ENCODE data around the gene ZFAND2B. TPM values are rescaled to one million over a fixed set of nuclear protein-coding genes. Genes with fewer than 3 reads are reported as not detected.
"Not testable (repeated sequence)": the region's sequence is repeated elsewhere in the genome, so short reads cannot be mapped to it uniquely, and the experiment has no call there.

Gene ZFAND2B
- total and polyA plus RNA-seq, 9 donors = 18.8 to 31.9 (median 22.9) TPM

- Histone ChIP-seq H3K36me3 (ENCODE audit: control insufficient read depth, insufficient read depth, low read length) (peaks cover 29% of the 10 kb centered on the region), H3K27ac (ENCODE audit: low read length) (peak overlapping the region; percentile 84), H3K9me3 (replicated peaks; ENCODE audit: control insufficient read depth, low read depth, low read length) (no peaks in the 10 kb centered on the region), H3K4me1 (ENCODE audit: control insufficient read depth, insufficient read depth, low read length) (peaks cover 48% of the 10 kb centered on the region), H3K4me3 (ENCODE audit: low read length) (no peak overlapping the region), H3K27me3 (ENCODE audit: control insufficient read depth, insufficient read depth, low read length) (peaks cover 48% of the 10 kb centered on the region)
- no peak for DNase-seq
- WGBS (ENCODE audit: insufficient coverage) = 85% methylated on average over 2 of the region's 6 CpGs
Observed at GRCh38 chr2:219251656-219252055, 45.1 kb downstream of the ZFAND2B start.

- no peak for DNase-seq
- Histone ChIP-seq H3K36me3 (ENCODE audit: control insufficient read depth, insufficient read depth, low read length) (peaks cover 29% of the 10 kb centered on the region), H3K4me1 (ENCODE audit: control insufficient read depth, insufficient read depth, low read length) (peaks cover 48% of the 10 kb centered on the region)
Observed at GRCh38 chr2:219252084-219252483, 45.5 kb downstream of the ZFAND2B start.

GRCh38 chr2:219252570-219252899 lies 46.0 kb downstream of the ZFAND2B start:
- Histone ChIP-seq H3K27me3 (ENCODE audit: control insufficient read depth, insufficient read depth, low read length) (peaks cover 53% of the 10 kb centered on the region), H3K27ac (ENCODE audit: low read length) (peak overlapping the region; percentile 84), H3K36me3 (ENCODE audit: control insufficient read depth, insufficient read depth, low read length) (peaks cover 26% of the 10 kb centered on the region), H3K4me1 (ENCODE audit: control insufficient read depth, insufficient read depth, low read length) (peaks cover 48% of the 10 kb centered on the region), H3K4me3 (ENCODE audit: low read length) (peak overlapping the region; percentile 60), H3K9me3 (replicated peaks; ENCODE audit: control insufficient read depth, low read depth, low read length) (no peaks in the 10 kb centered on the region)
- WGBS (ENCODE audit: insufficient coverage) = 9% methylated on average over 5 of the region's 9 CpGs
- DNase-seq = no peak

More at GRCh38 chr2:219252084-219252483, 45.5 kb downstream of the ZFAND2B start:
- H3K27me3 ChIP-seq (ENCODE audit: control insufficient read depth, insufficient read depth, low read length) = peaks cover 52% of the 10 kb centered on the region
- H3K4me3 ChIP-seq (ENCODE audit: low read length) = peak overlapping the region; percentile 60
- H3K9me3 ChIP-seq (replicated peaks; ENCODE audit: control insufficient read depth, low read depth, low read length) = no peaks in the 10 kb centered on the region
- peak overlapping the region; percentile 84 for H3K27ac ChIP-seq (ENCODE audit: low read length)
- 20% methylated on average over 1 of the region's 5 CpGs for WGBS (ENCODE audit: insufficient coverage)

- Histone ChIP-seq H3K4me1 (ENCODE audit: control insufficient read depth, insufficient read depth, low read length) (peaks cover 48% of the 10 kb centered on the region), H3K27me3 (ENCODE audit: control insufficient read depth, insufficient read depth, low read length) (peaks cover 56% of the 10 kb centered on the region), H3K9me3 (replicated peaks; ENCODE audit: control insufficient read depth, low read depth, low read length) (no peaks in the 10 kb centered on the region), H3K4me3 (ENCODE audit: low read length) (peak within 1 kb of the TSS; percentile 60), H3K36me3 (ENCODE audit: control insufficient read depth, insufficient read depth, low read length) (peaks cover 20% of the 10 kb centered on the region), H3K27ac (ENCODE audit: low read length) (peak within 1 kb of the TSS; percentile 84)
- DNase-seq = peak; percentile 62
- WGBS (ENCODE audit: insufficient coverage) = under 1% methylated on average over 28 of the region's 49 CpGs
Observed at GRCh38 chr2:219252900-219253752, 46.5 kb downstream of the ZFAND2B start, which contains the start of gene TUBA4B. TUBA4B (plus strand) TSS chr2:219253243; CDS start chr2:219253408, 165 bp downstream.

- Histone ChIP-seq H3K4me3 (ENCODE audit: low read length) (peak within 1 kb of the TSS; percentile 60), H3K27ac (ENCODE audit: low read length) (peak within 1 kb of the TSS; percentile 84)
Observed at GRCh38 chr2:219253753-219254589, 47.4 kb downstream of the ZFAND2B start, which contains the start of gene TUBA4A. TUBA4A (minus strand) TSS chr2:219253918; CDS start chr2:219253858, 60 bp downstream.

GRCh38 chr2:219254590-219255201 lies 48.1 kb downstream of the ZFAND2B start:
- H3K4me3 ChIP-seq (ENCODE audit: low read length) = peak overlapping the region; percentile 60
- H3K4me1 ChIP-seq (ENCODE audit: control insufficient read depth, insufficient read depth, low read length) = peaks cover 43% of the 10 kb centered on the region
- no peak for DNase-seq

More at GRCh38 chr2:219253753-219254589, 47.4 kb downstream of the ZFAND2B start, which contains the start of gene TUBA4A:
- Histone ChIP-seq H3K27me3 (ENCODE audit: control insufficient read depth, insufficient read depth, low read length) (peaks cover 59% of the 10 kb centered on the region), H3K36me3 (ENCODE audit: control insufficient read depth, insufficient read depth, low read length) (peaks cover 16% of the 10 kb centered on the region), H3K9me3 (replicated peaks; ENCODE audit: control insufficient read depth, low read depth, low read length) (no peaks in the 10 kb centered on the region), H3K4me1 (ENCODE audit: control insufficient read depth, insufficient read depth, low read length) (peaks cover 48% of the 10 kb centered on the region)
- WGBS (ENCODE audit: insufficient coverage) = under 1% methylated on average over 75 of the region's 76 CpGs
- DNase-seq = peak; percentile 64

GRCh38 chr2:219258942-219259341 lies 52.4 kb downstream of the ZFAND2B start:
- WGBS (ENCODE audit: insufficient coverage) = 88% methylated on average over 4 of the region's 10 CpGs
- not testable (repeated sequence) for H3K4me1 ChIP-seq (ENCODE audit: control insufficient read depth, insufficient read depth, low read length); DNase-seq

More at GRCh38 chr2:219254590-219255201, 48.1 kb downstream of the ZFAND2B start:
- H3K36me3 ChIP-seq (ENCODE audit: control insufficient read depth, insufficient read depth, low read length) = peaks cover 12% of the 10 kb centered on the region
- H3K9me3 ChIP-seq (replicated peaks; ENCODE audit: control insufficient read depth, low read depth, low read length) = no peaks in the 10 kb centered on the region
- peaks cover 61% of the 10 kb centered on the region for H3K27me3 ChIP-seq (ENCODE audit: control insufficient read depth, insufficient read depth, low read length)
- no peak overlapping the region for H3K27ac ChIP-seq (ENCODE audit: low read length)
- WGBS (ENCODE audit: insufficient coverage) = 17% methylated on average over 9 of the region's 12 CpGs

More at GRCh38 chr2:219258942-219259341, 52.4 kb downstream of the ZFAND2B start:
- not testable (repeated sequence) for H3K27ac ChIP-seq (ENCODE audit: low read length); H3K9me3 ChIP-seq (replicated peaks; ENCODE audit: control insufficient read depth, low read depth, low read length); H3K4me3 ChIP-seq (ENCODE audit: low read length); H3K36me3 ChIP-seq (ENCODE audit: control insufficient read depth, insufficient read depth, low read length)
- peaks cover 38% of the 10 kb centered on the region for H3K27me3 ChIP-seq (ENCODE audit: control insufficient read depth, insufficient read depth, low read length)

Other genes starting within 250 kb of the ZFAND2B start
- gene CDK5R2, start 247.1 kb upstream of the ZFAND2B start, total RNA-seq = 0.04 TPM
- gene CDK5R2, start 247.1 kb upstream of the ZFAND2B start, polyA plus RNA-seq (ENCODE audit: insufficient read depth in 1 of 8, insufficient read length in 8 of 8, low replicate concordance in 1 of 8) = under 1 TPM in 5 of 8 donors, not detected in 3; 0.07 to 0.16 (median 0.08) TPM
- not detected for gene FEV, start 221.6 kb upstream of the ZFAND2B start, total RNA-seq
- under 1 TPM in 5 of 8 donors, not detected in 3; 0.08 to 0.62 (median 0.40) TPM for gene FEV, start 221.6 kb upstream of the ZFAND2B start, polyA plus RNA-seq (ENCODE audit: insufficient read depth in 1 of 8, insufficient read length in 8 of 8, low replicate concordance in 1 of 8)
- gene CRYBA2, start 213.4 kb upstream of the ZFAND2B start, total RNA-seq = not detected
- not detected for gene CRYBA2, start 213.4 kb upstream of the ZFAND2B start, polyA plus RNA-seq (ENCODE audit: insufficient read depth in 1 of 8, insufficient read length in 8 of 8, low replicate concordance in 1 of 8)
- not detected for gene CFAP65, start 165.3 kb upstream of the ZFAND2B start, total RNA-seq
- under 1 TPM in 2 of 8 donors, not detected in 6; 0.05 to 0.54 TPM for gene CFAP65, start 165.3 kb upstream of the ZFAND2B start, polyA plus RNA-seq (ENCODE audit: insufficient read depth in 1 of 8, insufficient read length in 8 of 8, low replicate concordance in 1 of 8)
- 0.04 TPM for gene IHH, start 145.9 kb upstream of the ZFAND2B start, total RNA-seq
- gene IHH, start 145.9 kb upstream of the ZFAND2B start, polyA plus RNA-seq (ENCODE audit: insufficient read depth in 1 of 8, insufficient read length in 8 of 8, low replicate concordance in 1 of 8) = 1 to 10 TPM in 1 of 8 donors, under 1 TPM in 4, not detected in 3; 0.05 to 3.2 (median 0.19) TPM
- gene NHEJ1, start 46.0 kb upstream of the ZFAND2B start, total RNA-seq = 14.1 TPM
- 10 to 100 TPM; 11.4 to 18.5 (median 13.6) TPM for gene NHEJ1, start 46.0 kb upstream of the ZFAND2B start, polyA plus RNA-seq (ENCODE audit: insufficient read depth in 1 of 8, insufficient read length in 8 of 8, low replicate concordance in 1 of 8)
- 1.5 TPM for gene SLC23A3, start 36.8 kb upstream of the ZFAND2B start, total RNA-seq
- 1 to 10 TPM in 3 of 8 donors, under 1 TPM in 5; 0.59 to 1.7 (median 0.95) TPM for gene SLC23A3, start 36.8 kb upstream of the ZFAND2B start, polyA plus RNA-seq (ENCODE audit: insufficient read depth in 1 of 8, insufficient read length in 8 of 8, low replicate concordance in 1 of 8)
- gene CNPPD1, start 29.9 kb upstream of the ZFAND2B start, total RNA-seq = 23.4 TPM
- 10 to 100 TPM; 32.5 to 40.8 (median 37.1) TPM for gene CNPPD1, start 29.9 kb upstream of the ZFAND2B start, polyA plus RNA-seq (ENCODE audit: insufficient read depth in 1 of 8, insufficient read length in 8 of 8, low replicate concordance in 1 of 8)
- 28.9 TPM for gene RETREG2, start 28.5 kb upstream of the ZFAND2B start, total RNA-seq
- gene RETREG2, start 28.5 kb upstream of the ZFAND2B start, polyA plus RNA-seq (ENCODE audit: insufficient read depth in 1 of 8, insufficient read length in 8 of 8, low replicate concordance in 1 of 8) = 10 to 100 TPM; 37.6 to 57.7 (median 47.0) TPM
- 28.7 TPM for gene ABCB6, start 12.2 kb downstream of the ZFAND2B start, total RNA-seq
- 10 to 100 TPM; 28.4 to 42.0 (median 34.2) TPM for gene ABCB6, start 12.2 kb downstream of the ZFAND2B start, polyA plus RNA-seq (ENCODE audit: insufficient read depth in 1 of 8, insufficient read length in 8 of 8, low replicate concordance in 1 of 8)
- gene ATG9A, start 22.9 kb downstream of the ZFAND2B start, total RNA-seq = 13.7 TPM
- gene ATG9A, start 22.9 kb downstream of the ZFAND2B start, polyA plus RNA-seq (ENCODE audit: insufficient read depth in 1 of 8, insufficient read length in 8 of 8, low replicate concordance in 1 of 8) = 10 to 100 TPM; 27.6 to 35.1 (median 32.3) TPM
- 21.5 TPM for gene ANKZF1, start 23.0 kb downstream of the ZFAND2B start, total RNA-seq
- 10 to 100 TPM; 16.3 to 32.0 (median 23.6) TPM for gene ANKZF1, start 23.0 kb downstream of the ZFAND2B start, polyA plus RNA-seq (ENCODE audit: insufficient read depth in 1 of 8, insufficient read length in 8 of 8, low replicate concordance in 1 of 8)
- 6.6 TPM for gene GLB1L, start 38.7 kb downstream of the ZFAND2B start, total RNA-seq
- gene GLB1L, start 38.7 kb downstream of the ZFAND2B start, polyA plus RNA-seq (ENCODE audit: insufficient read depth in 1 of 8, insufficient read length in 8 of 8, low replicate concordance in 1 of 8) = 1 to 10 TPM; 3.3 to 9.9 (median 5.7) TPM
- 12.5 TPM for gene STK16, start 38.7 kb downstream of the ZFAND2B start, total RNA-seq
- gene STK16, start 38.7 kb downstream of the ZFAND2B start, polyA plus RNA-seq (ENCODE audit: insufficient read depth in 1 of 8, insufficient read length in 8 of 8, low replicate concordance in 1 of 8) = 10 to 100 TPM; 15.1 to 23.1 (median 19.6) TPM
- gene TUBA4B, start 46.5 kb downstream of the ZFAND2B start, total RNA-seq = 0.04 TPM
- under 1 TPM in 6 of 8 donors, not detected in 2; 0.13 to 0.56 (median 0.18) TPM for gene TUBA4B, start 46.5 kb downstream of the ZFAND2B start, polyA plus RNA-seq (ENCODE audit: insufficient read depth in 1 of 8, insufficient read length in 8 of 8, low replicate concordance in 1 of 8)
- gene TUBA4A, start 47.1 kb downstream of the ZFAND2B start, total RNA-seq = 36.2 TPM
- 100 to 1,000 TPM in 4 of 8 donors, 10 to 100 TPM in 4; 77.1 to 160 (median 107) TPM for gene TUBA4A, start 47.1 kb downstream of the ZFAND2B start, polyA plus RNA-seq (ENCODE audit: insufficient read depth in 1 of 8, insufficient read length in 8 of 8, low replicate concordance in 1 of 8)
- gene DNAJB2, start 72.6 kb downstream of the ZFAND2B start, total RNA-seq = 52.6 TPM
- gene DNAJB2, start 72.6 kb downstream of the ZFAND2B start, polyA plus RNA-seq (ENCODE audit: insufficient read depth in 1 of 8, insufficient read length in 8 of 8, low replicate concordance in 1 of 8) = 10 to 100 TPM; 77.8 to 93.2 (median 85.9) TPM
- 0.09 TPM for gene PTPRN, start 102.6 kb downstream of the ZFAND2B start, total RNA-seq
- gene PTPRN, start 102.6 kb downstream of the ZFAND2B start, polyA plus RNA-seq (ENCODE audit: insufficient read depth in 1 of 8, insufficient read length in 8 of 8, low replicate concordance in 1 of 8) = 1 to 10 TPM in 1 of 8 donors, under 1 TPM in 7; 0.09 to 1.0 (median 0.38) TPM
- not detected for gene RESP18, start 126.0 kb downstream of the ZFAND2B start, total RNA-seq
- gene RESP18, start 126.0 kb downstream of the ZFAND2B start, polyA plus RNA-seq (ENCODE audit: insufficient read depth in 1 of 8, insufficient read length in 8 of 8, low replicate concordance in 1 of 8) = not detected
- 24.5 TPM for gene DNPEP, start 181.1 kb downstream of the ZFAND2B start, total RNA-seq
- 10 to 100 TPM; 28.6 to 48.5 (median 39.7) TPM for gene DNPEP, start 181.1 kb downstream of the ZFAND2B start, polyA plus RNA-seq (ENCODE audit: insufficient read depth in 1 of 8, insufficient read length in 8 of 8, low replicate concordance in 1 of 8)
- 2,854 TPM for gene DES, start 211.6 kb downstream of the ZFAND2B start, total RNA-seq
- gene DES, start 211.6 kb downstream of the ZFAND2B start, polyA plus RNA-seq (ENCODE audit: insufficient read depth in 1 of 8, insufficient read length in 8 of 8, low replicate concordance in 1 of 8) = 1,000 to 10,000 TPM; 2,139 to 4,335 (median 3,881) TPM
- gene SPEG, start 228.1 kb downstream of the ZFAND2B start, total RNA-seq = 176 TPM
- 100 to 1,000 TPM in 5 of 8 donors, 10 to 100 TPM in 3; 66.5 to 177 (median 143) TPM for gene SPEG, start 228.1 kb downstream of the ZFAND2B start, polyA plus RNA-seq (ENCODE audit: insufficient read depth in 1 of 8, insufficient read length in 8 of 8, low replicate concordance in 1 of 8)

Measured in muscle of leg (tissue), 11 donors.